GM18505 (cell line): ENCODE measurements around the gene NKD2.

Source experiments
- ATAC-seq: cut with Tn5 transposase; IDR thresholded peaks from one replicate; pipeline ENCODE4 v1.9.1; 2021; ENCODE audit not compliant: unreplicated experiment
- POLR2A ChIP-seq: IDR thresholded peaks from 4 replicates; pipeline ENCODE4 v1.6.1; 2011; ENCODE audit warnings: borderline replicate concordance; ENCODE audit not compliant: insufficient read depth, insufficient read length; ENCODE audit errors: extremely low read depth

Gene NKD2

GRCh38 chr5:1007681-1008450 is 736 bp upstream of the NKD2 start:
- ATAC-seq, result no peak
- TF ChIP-seq POLR2A, result no peak

GRCh38 chr5:1009359-1010180 is 968 bp downstream of the NKD2 start:
- no peak for TF ChIP-seq POLR2A
- ATAC-seq, result no peak

GRCh38 chr5:1010181-1010510 is 1.5 kb downstream of the NKD2 start:
- no peak for ATAC-seq
- TF ChIP-seq POLR2A, result no peak

- no peak for ATAC-seq
- TF ChIP-seq POLR2A, result no peak
These were observed 2.0 kb downstream of the NKD2 start for GRCh38 chr5:1010641-1011046.

GRCh38 chr5:1011226-1011631 is 2.6 kb downstream of the NKD2 start:
- no peak for TF ChIP-seq POLR2A
- ATAC-seq, result no peak

GRCh38 chr5:1011741-1012312 is 3.2 kb downstream of the NKD2 start:
- ATAC-seq, result no peak
- no peak for TF ChIP-seq POLR2A

GRCh38 chr5:1012313-1012841 is 3.8 kb downstream of the NKD2 start:
- TF ChIP-seq POLR2A, result no peak
- ATAC-seq, result no peak

GRCh38 chr5:1012900-1013237 is 4.3 kb downstream of the NKD2 start:
- TF ChIP-seq POLR2A, result no peak
- ATAC-seq, result no peak

GRCh38 chr5:1013238-1013947 is 4.8 kb downstream of the NKD2 start:
- no peak for ATAC-seq
- no peak for TF ChIP-seq POLR2A

- no peak for TF ChIP-seq POLR2A
- ATAC-seq, result no peak
These were observed 5.3 kb downstream of the NKD2 start for GRCh38 chr5:1013948-1014301.

GRCh38 chr5:1014346-1014745 is 5.7 kb downstream of the NKD2 start:
- TF ChIP-seq POLR2A, result no peak
- ATAC-seq, result no peak

- ATAC-seq, result no peak
- no peak for TF ChIP-seq POLR2A
These were observed 6.2 kb downstream of the NKD2 start for GRCh38 chr5:1014781-1015221.

- no peak for ATAC-seq
- TF ChIP-seq POLR2A, result no peak
These were observed 6.9 kb downstream of the NKD2 start for GRCh38 chr5:1015507-1015906.

- ATAC-seq, result no peak
- no peak for TF ChIP-seq POLR2A
These were observed 7.4 kb downstream of the NKD2 start for GRCh38 chr5:1016036-1016435.

GRCh38 chr5:1016476-1016875 is 7.9 kb downstream of the NKD2 start:
- ATAC-seq, result no peak
- no peak for TF ChIP-seq POLR2A
